DMS79 (cell line): ENCODE data around the gene TNFRSF25.
"Not testable (repeated sequence)": the region's sequence is repeated elsewhere in the genome, so short reads cannot be mapped to it uniquely, and the experiment has no call there.

Experiments used
- DNase-seq: peaks from one replicate; lab custom pipeline; 2025; lab: John Stamatoyannopoulos, UW

The TNFRSF25 gene

DNA sequence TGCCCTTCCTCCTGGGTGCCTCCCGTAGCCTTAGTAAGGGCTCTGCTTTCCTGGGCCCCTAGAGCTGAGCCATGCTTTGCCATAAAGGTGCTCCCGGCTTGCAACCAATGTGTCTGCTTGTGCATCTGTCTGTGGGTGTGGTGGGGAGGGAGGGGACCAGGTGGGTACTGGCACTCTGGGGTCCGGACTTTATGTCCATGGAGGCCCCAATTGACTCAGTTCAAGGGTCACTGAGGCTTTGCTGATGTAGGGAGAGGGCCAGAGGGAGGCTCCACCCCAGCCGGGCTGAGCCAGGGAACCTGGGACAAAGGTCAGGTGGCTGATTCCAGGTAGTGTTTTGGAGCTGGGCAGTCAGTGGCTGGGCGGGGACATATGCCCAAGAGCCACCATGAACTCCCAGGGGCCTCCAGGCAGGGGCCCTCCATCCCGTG is 15.0 kb downstream of the TNFRSF25 start:
- DNase-seq, result no peak

DNA sequence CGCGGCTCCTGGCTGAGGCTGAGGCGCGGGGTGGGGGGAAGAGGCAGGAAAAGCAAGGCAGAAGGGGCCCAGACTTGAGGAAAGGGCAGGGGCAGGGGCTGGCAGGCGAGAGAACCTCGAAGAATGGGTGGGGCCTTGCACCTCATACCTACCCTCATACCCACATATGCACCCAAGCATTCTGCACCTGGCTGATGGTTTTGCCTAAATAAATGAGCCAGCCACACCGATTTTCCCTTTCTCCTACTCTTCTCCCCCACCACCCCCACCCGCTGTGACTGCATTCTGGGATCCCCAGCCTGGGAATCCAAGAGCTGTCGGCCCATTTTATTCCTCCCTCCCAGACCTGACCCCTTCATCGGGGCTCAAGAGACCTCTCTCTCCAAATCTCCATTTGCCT is 15.5 kb downstream of the TNFRSF25 start:
- DNase-seq, result not testable (repeated sequence)

- DNase-seq, result no peak
Measured at GRCh38 chr1:6450005-6450450, 15.9 kb downstream of the TNFRSF25 start.

GRCh38 chr1:6448749-6449631 is 17.0 kb downstream of the TNFRSF25 start:
- peak; percentile 43 for DNase-seq

GRCh38 chr1:6447818-6448748 is 17.9 kb downstream of the TNFRSF25 start:
- peak; percentile 92 for DNase-seq

GRCh38 chr1:6447016-6447817 is 18.8 kb downstream of the TNFRSF25 start:
- peak; percentile 68 for DNase-seq

- DNase-seq, result no peak
Measured at GRCh38 chr1:6446665-6447015, 19.3 kb downstream of the TNFRSF25 start.

DNA sequence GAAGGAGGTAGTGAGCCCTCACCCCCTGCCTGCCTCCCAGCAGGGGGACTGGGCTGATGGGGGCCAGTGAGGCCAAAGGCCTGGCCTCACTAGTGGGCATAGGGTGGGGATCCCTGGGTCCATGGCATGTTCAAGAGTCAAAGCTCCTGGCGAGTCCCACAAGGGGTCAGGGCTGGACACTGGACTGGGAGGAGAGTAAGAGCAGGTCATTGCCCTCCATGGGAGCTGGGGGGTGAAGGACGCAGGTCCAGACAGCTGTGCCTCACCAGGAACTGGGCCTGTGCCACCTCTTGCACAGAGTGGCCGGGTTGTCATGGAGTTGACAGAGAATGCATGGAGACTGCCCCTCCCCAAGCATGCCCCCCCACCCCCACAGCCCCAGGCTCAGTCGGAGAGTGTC is 20.0 kb downstream of the TNFRSF25 start:
- not testable (repeated sequence) for DNase-seq

- DNase-seq, result no peak
Measured at GRCh38 chr1:6445062-6445763, 20.8 kb downstream of the TNFRSF25 start.

- DNase-seq, result no peak
Measured at GRCh38 chr1:6444377-6444776, 21.6 kb downstream of the TNFRSF25 start.

DNA sequence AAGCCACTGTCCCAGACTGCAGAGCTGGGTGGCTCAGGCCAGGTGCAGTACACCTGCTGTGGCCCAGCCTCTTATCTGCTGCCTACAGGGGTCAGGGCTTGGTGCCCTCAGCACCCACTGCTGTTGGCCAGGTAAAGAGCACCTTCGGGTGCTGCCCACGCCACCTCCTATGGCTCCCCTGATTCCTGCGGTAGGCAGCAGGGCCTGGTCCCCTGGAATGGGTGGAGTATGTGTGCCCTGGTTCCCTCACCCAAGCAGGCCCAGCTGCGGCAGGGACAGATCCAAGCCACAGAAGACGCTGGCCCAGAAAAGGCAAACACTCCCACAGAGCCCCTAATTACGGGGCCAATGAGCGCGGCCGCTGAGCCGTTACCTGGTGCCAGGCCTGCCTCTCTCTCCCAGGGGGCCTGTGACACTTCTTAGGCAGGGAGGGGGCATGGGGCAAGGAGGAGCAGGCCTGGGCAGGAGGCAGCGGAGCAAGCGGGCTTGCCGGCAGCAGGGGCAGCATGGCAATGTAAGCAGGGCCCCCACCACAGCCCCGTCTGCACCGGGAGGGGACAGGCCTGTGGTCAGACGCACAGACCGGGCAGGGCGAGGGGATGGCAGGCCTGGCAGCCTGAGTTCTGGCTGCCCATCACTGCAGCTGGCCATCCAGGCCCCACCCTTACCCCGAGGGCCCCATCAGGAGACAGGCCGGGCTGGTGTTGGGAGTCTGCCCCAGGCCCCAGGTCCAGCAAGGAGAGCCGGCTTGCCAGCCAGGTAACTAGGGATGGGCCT is 22.4 kb downstream of the TNFRSF25 start:
- DNase-seq, result peak; percentile 57

- DNase-seq, result no peak
Measured at GRCh38 chr1:6441586-6441985, 24.4 kb downstream of the TNFRSF25 start.

DNA sequence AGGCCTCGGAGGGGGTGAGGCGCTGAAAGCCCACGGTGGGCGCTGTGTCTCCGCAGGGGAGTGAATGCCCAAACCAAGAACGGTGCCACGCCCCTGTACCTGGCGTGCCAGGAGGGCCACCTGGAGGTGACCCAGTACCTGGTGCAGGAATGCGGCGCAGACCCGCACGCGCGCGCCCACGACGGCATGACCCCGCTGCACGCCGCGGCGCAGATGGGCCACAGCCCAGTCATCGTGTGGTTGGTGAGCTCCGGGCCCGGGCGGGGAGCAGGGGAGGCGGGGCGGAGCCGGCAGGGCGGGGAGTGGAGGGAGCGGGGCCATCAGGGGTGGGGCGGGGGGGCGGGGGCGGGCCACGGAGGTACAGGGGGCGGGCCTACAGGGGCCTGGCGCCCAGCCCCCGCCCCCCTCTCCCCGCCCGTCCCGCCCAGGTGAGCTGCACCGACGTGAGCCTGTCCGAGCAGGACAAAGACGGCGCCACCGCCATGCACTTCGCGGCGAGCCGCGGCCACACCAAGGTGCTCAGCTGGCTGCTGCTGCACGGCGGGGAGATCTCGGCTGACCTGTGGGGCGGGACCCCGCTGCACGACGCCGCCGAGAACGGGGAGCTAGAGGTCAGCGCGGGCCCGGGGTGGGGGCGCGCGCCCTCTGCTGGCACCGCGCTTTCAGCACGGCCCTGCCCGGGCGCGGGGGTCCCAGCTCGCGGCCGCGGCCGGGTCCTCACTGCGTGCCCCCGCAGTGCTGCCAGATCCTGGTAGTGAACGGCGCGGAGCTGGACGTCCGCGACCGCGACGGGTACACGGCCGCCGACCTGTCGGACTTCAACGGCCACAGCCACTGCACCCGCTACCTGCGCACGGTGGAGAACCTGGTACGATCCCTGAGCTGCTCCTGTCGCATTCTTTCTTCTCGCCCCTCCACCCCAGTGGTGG is 25.5 kb downstream of the TNFRSF25 start:
- no peak for DNase-seq

GRCh38 chr1:6438047-6438525 is 27.9 kb downstream of the TNFRSF25 start:
- DNase-seq, result peak; percentile 47

GRCh38 chr1:6437012-6437700 is 28.8 kb downstream of the TNFRSF25 start:
- not testable (repeated sequence) for DNase-seq

- not testable (repeated sequence) for DNase-seq
Measured at GRCh38 chr1:6436277-6436676, 29.7 kb downstream of the TNFRSF25 start.

DNA sequence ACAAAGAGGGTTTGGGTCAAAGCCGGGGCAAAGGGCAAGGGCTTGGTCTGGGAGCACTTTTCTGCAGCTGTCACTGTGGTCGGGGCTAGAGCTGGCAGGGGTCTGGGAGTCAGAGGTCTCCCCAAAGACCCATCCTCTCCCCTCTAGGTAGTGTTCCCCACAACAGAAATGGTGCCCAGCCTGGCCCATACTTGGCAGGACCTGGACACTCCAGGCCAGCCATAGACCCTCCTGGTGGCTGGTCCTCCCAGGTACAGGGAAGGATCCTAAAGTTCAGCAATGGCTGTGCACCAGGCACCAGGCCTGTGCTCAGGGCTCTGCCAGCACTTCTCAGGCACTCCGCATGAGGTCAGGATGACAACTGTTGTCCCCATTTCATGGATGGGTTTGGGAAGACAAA is 30.4 kb downstream of the TNFRSF25 start:
- no peak for DNase-seq

- no peak for DNase-seq
Measured at GRCh38 chr1:6435129-6435528, 30.8 kb downstream of the TNFRSF25 start.

GRCh38 chr1:6434186-6434585 is 31.8 kb downstream of the TNFRSF25 start:
- no peak for DNase-seq
